ENCODE measurements around the gene ESD.
"Not testable (repeated sequence)": the region's sequence is repeated elsewhere in the genome, so short reads cannot be mapped to it uniquely, and the experiment has no call there.

ESD gene

DNA sequence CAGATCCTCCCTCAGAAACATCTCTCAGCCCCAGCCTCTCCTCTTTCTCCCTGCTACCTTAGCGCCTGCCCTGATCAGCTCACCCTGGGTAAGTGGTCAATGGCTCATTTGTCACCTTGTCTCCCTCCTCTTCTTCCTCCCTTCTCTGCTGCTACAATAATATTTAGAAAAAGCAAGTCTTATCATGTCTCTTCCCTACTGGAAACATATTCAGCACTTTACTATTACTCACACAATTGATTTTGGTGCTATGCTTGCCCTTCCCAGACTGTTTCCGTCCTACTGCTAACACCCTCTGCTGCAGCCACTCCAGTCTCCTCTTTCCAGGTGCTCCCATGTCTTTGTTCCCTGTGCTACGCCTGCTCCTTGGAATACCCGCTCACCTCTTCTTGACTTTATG is 35.8 kb downstream of the ESD start:
- DNase-seq (ENCODE audit: low spot score): no peak
- TF ChIP-seq, protein P1, sequence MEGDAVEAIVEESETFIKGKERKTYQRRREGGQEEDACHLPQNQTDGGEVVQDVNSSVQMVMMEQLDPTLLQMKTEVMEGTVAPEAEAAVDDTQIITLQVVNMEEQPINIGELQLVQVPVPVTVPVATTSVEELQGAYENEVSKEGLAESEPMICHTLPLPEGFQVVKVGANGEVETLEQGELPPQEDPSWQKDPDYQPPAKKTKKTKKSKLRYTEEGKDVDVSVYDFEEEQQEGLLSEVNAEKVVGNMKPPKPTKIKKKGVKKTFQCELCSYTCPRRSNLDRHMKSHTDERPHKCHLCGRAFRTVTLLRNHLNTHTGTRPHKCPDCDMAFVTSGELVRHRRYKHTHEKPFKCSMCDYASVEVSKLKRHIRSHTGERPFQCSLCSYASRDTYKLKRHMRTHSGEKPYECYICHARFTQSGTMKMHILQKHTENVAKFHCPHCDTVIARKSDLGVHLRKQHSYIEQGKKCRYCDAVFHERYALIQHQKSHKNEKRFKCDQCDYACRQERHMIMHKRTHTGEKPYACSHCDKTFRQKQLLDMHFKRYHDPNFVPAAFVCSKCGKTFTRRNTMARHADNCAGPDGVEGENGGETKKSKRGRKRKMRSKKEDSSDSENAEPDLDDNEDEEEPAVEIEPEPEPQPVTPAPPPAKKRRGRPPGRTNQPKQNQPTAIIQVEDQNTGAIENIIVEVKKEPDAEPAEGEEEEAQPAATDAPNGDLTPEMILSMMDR (IDR thresholded peaks at IDR 0.05; ENCODE audit: extremely low read depth, insufficient read depth, missing control alignments): no peak
- in situ Hi-C loops (cut with MboI; ENCODE audit: low pct_unique_long_range_greater_than_20kb, low sequenced_read_pairs, unreplicated experiment): no loop called here

DNA sequence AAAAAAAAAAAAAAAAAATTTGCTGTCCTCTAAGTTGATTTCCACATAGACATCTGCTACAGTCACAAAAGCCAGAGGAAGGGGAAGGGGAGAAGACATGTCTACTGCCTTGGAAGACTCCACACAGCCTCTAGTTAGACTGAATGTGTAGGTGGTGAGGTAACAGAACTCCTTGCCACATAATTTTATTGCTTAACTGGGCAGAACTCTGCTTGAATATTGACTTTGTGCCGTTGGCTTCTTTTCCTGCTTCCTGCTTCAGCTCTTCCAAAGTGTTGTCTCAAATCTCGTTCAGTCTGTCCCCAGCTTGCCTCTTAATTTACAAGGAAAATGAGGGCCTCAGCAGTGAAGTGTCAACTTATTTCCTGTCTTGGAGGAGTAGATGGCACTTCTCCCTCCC is 37.1 kb downstream of the ESD start:
- TF ChIP-seq, protein P1 (IDR thresholded peaks at IDR 0.05; ENCODE audit: extremely low read depth, insufficient read depth, missing control alignments): no peak
- in situ Hi-C loops (cut with MboI; ENCODE audit: low pct_unique_long_range_greater_than_20kb, low sequenced_read_pairs, unreplicated experiment): no loop called here
- DNase-seq (ENCODE audit: low spot score): no peak

DNA sequence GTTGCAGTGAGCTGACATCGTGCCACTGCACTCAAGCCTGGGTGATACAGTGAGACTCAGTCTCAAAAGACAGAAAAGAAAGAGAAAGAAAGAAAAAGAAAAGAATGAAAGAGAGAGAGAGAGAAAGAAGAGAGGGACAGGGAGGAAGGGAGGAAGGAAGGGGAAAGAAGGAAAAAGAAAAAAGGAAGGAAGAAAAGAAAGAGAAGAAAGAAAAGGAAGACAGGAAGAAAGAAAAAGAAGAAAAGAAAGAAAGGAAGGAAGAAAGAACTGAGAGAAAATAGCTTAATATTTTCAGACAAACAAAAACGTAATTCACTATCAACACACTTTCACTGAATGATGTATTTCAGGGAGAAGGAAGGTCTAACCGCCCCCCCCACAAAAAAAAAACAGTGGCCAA is 39.3 kb downstream of the ESD start:
- in situ Hi-C loops (cut with MboI; ENCODE audit: low pct_unique_long_range_greater_than_20kb, low sequenced_read_pairs, unreplicated experiment): no loop called here
- DNase-seq (ENCODE audit: low spot score): no peak
- TF ChIP-seq, protein P1 (IDR thresholded peaks at IDR 0.05; ENCODE audit: extremely low read depth, insufficient read depth, missing control alignments): no peak

DNA sequence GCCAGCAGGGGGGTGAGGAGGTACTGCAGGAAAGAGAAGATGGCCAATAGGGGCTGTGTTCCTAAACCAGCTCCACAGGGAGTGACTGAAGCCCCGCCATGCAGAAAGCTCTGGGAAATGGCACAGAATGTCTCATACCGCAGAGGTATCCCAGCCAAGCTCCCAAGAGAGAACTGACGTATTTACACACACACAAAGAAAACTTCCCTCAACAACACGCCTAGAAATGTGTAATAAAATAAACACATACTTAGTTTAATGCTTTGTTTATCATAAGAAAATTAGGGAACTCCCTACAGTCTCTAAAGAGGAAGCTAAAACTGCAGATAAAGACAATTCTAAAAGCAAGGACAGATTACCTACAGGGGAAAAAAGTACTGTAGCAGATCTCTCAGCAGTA is 40.0 kb downstream of the ESD start:
- in situ Hi-C loops (cut with MboI; ENCODE audit: low pct_unique_long_range_greater_than_20kb, low sequenced_read_pairs, unreplicated experiment): no loop called here
- TF ChIP-seq, protein P1 (IDR thresholded peaks at IDR 0.05; ENCODE audit: extremely low read depth, insufficient read depth, missing control alignments): no peak
- no peak for DNase-seq (ENCODE audit: low spot score)

DNA sequence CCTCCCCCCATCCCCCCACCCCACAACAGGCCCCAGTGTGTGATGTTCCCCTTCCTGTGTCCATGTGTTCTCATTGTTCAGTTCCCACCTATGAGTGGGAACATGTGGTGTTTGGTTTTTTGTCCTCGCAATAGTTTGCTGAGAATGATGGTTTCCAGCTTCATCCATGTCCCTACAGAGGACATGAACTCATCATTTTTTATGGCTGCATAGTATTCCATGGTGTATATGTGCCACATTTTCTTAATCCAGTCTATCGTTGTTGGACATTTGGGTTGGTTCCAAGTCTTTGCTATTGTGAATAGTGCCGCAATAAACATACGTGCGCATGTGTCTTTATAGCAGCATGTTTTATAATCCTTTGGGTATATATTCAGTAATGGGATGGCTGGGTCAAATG is 41.5 kb downstream of the ESD start:
- DNase-seq (ENCODE audit: low spot score); in situ Hi-C loops (cut with MboI; ENCODE audit: low pct_unique_long_range_greater_than_20kb, low sequenced_read_pairs, unreplicated experiment): not testable (repeated sequence)

DNA sequence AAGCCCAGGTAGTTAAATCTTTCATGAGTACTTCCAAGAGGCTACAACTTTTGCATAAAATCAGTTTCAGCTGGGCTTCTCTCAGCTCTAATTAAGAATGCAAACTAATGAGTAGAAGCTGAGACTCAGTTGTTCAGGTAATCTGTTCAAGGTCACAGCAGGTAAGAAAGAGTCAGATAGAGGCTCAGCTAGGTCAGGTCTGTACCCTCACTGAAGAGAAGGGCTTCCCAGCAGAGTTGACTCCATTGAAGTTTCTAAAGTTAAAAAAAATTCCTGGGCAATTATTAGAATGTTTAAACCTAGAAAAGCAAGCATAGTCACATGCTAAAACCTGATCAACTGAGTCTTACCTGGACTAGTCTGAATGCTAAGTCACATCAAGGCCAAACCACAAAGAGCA is 42.1 kb downstream of the ESD start:
- DNase-seq (ENCODE audit: low spot score): no peak
- TF ChIP-seq, protein P1 (IDR thresholded peaks at IDR 0.05; ENCODE audit: extremely low read depth, insufficient read depth, missing control alignments): no peak
- in situ Hi-C loops (cut with MboI; ENCODE audit: low pct_unique_long_range_greater_than_20kb, low sequenced_read_pairs, unreplicated experiment): no loop called here

DNA sequence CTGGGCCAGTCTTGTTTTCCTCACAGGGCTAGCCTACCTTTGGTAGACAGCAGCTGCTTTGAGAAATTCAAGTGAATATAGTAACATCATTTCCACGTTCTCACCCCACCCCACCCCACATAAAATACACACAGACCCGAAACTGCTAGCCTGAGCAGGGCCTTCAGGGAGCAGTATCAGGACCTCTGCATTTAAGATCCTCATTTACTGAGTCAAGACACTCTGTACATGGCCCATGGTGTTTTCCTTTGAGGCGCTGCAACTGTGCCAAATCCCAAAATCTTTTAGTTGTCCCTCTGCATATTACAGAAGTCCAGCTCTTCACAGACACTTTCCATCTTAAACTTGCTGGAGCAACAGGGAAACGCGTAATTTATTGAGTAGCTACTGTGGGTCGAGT is 43.0 kb downstream of the ESD start:
- in situ Hi-C loops (cut with MboI; ENCODE audit: low pct_unique_long_range_greater_than_20kb, low sequenced_read_pairs, unreplicated experiment): no loop called here
- TF ChIP-seq, protein P1 (IDR thresholded peaks at IDR 0.05; ENCODE audit: extremely low read depth, insufficient read depth, missing control alignments): no peak
- no peak for DNase-seq (ENCODE audit: low spot score)

Data from GM13977 (cell line).